ENCODE measurements around the gene HDAC9.
"Not testable (repeated sequence)": the region's sequence is repeated elsewhere in the genome, so short reads cannot be mapped to it uniquely, and the experiment has no call there.

HDAC9 gene

DNA sequence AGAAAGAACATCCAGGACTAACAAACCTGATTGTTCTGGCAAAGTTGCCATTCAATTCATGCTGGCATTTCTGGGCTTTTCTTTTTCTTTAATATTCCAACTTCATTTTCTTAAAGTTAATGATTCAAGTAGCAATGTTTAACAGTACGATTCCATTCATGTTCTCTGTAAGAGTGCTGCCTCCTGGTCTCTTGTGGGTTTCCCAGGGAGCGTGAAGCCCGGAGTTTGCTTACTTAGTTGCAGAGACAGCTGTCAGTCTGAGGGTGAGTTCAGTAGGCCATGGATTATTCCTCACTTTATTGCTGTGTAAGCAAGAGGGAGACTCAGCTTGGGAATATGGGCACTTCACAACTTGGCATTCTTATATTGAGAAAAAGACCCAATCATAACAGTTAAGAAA, 479.7 kb downstream of the HDAC9 start:
- DNase-seq (ENCODE audit: low read depth), result no peak

DNA sequence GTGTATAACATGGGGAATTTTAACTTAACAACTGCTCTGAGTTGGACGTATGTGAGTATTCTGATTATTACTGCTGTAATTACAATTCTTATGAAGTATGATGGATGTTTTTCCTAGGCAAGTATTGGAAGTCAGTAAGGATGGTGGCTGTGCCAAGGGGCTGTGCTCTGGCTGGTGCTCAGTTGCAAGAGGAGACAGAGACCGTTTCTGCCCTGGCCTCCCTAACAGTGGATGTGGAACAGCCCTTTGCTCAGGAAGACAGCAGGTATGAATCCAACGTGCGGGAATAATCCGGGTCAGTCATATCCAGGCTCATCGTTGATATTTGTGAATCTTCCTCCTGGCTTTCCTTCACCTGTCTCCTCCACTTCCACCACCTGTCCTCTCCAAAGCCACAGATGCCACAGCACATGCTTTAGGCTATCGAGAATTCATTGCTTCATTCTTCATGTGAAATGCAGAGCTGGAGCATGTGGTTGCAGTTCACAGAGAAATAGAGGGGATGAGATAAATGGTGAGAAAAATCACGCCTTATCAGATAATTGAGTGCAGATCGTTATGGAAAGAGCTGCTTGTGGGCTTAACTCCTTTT, 480.2 kb downstream of the HDAC9 start:
- no peak for DNase-seq (ENCODE audit: low read depth)

DNA sequence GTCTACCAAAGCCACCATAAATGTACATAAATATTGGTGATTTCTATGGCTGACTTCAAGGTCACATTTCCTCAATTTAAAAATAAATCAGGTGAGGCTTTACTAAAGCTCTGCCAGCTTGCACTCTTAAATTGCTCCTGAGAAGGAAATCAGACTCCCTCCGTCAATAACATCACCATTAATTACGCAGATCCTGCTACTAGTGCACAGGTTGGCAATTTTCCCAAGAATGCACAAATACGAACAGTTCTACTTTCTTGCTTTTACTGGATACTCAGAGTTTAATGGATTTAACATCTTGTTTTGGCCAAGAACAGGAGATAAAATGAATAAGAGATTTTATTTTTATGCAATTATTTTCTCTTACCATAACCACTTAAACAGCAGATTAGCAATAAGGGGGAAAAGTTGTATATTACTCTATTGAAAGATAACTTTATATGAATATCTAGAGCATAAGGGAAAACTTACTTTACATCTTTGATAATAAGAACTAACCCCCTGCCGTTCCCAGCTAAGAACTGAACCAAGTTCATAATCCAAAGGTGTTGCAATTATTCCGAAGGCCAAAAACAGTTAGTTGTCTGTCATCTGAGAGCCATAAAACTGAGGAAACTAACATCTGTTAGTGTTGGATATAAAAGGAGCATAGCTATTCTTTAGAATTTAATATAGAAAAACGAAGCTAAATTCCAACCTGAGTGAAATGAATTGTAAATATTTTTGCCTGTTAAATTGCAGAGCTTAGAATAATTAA, 481.3 kb downstream of the HDAC9 start:
- no peak for DNase-seq (ENCODE audit: low read depth)

DNA sequence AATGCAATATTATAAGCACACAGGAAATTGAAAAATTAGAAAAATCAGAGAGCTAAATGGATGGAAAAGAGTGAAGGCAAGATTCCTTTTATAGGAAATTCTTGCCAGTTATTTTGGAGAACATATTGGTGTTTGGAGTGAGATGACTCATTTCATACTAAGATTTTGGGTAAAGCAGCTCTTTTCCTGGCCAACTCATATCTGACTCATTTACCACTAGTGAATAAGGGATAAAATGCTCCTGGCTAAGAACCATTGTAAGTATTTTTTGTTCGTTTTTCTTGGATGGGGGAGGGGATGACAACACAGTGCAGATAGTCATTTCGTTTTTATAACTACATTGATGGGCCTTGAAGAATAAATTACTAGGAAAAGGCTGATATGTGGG, 482.6 kb downstream of the HDAC9 start:
- DNase-seq (ENCODE audit: low read depth), result no peak

DNA sequence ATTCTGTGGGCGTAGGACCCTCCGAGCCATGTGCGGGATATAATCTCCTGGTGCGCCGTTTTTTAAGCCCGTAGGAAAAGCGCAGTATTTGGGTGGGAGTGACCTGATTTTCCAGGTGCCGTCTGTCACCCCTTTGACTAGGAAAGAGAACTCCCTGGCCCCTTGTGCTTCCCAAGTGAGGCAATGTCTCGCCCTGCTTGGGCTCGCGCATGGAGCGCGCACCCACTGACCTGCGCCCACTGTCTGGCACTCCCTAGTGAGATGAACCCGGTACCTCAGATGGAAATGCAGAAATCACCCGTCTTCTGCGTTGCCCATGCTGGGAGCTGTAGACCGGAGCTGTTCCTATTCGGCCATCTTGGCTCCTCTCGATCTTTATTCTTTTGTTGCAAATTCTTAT, 495.2 kb downstream of the HDAC9 start:
- not testable (repeated sequence) for DNase-seq (ENCODE audit: low read depth)

DNA sequence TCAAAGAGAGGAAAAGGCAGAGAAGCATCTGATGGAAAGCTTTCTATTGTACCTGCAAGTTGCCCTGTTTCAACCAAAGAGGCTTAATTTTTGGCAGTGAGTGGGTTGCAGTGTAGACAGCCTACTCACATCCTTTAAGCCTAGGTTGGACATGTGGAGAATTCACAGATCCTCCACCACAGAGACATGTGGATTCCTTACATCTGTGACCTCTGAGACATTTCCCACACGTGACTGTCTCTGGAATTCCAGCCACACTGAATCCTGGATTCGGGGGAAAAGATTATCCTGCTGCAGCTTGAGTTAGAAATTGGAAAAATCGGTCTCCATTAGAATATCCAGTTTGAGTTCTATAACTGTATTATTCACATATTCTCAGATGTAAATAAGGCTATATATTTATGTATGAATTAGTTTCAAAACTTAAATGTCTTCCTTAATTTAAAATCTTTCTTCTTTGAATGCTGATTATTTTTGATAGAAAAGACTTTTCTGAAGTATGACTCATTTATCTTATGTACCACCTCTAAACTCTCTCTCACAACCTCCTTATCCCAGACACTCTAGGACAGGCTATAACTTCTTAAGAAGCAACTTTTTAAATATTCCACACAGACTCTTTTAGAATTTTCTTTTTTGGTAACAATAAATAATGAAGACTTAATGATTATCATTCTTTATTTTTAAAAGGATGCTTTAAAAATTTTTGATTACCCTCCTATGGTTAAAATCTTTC, 498.6 kb downstream of the HDAC9 start:
- no peak for DNase-seq (ENCODE audit: low read depth)

DNA sequence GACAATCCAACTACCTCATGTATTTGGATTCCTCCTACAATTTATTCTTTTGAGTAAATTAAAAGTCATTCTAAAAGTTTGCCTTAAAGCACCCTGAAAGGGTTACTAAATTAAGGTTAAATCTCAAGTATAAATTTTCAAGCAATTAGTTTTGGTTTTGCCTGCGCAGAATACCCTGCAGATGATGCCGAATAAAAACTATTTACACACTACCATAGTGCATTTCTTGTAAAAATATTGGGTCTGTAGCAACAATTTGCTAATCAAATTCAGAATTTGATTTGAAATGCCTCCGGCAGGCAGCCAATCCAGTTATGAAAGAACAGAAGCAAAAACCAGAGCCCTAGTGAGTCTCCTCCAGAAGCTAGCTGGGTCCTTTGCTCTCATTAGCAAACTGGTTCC, 499.7 kb downstream of the HDAC9 start:
- no peak for DNase-seq (ENCODE audit: low read depth)

DNA sequence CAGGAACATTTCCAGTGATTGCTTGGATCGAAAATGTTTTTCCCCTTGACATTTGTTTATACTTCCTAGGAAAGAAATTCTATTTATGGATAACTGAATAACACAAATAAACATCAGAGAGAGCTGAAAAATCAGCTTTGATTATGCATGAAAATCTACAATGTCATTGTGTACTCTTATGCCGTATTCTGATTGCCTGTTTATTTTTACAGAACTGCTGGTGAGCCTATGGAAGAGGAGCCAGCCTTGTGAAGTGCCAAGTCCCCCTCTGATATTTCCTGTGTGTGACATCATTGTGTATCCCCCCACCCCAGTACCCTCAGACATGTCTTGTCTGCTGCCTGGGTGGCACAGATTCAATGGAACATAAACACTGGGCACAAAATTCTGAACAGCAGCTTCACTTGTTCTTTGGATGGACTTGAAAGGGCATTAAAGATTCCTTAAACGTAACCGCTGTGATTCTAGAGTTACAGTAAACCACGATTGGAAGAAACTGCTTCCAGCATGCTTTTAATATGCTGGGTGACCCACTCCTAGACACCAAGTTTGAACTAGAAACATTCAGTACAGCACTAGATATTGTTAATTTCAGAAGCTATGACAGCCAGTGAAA, 500.4 kb downstream of the HDAC9 start:
- no peak for DNase-seq (ENCODE audit: low read depth)

DNA sequence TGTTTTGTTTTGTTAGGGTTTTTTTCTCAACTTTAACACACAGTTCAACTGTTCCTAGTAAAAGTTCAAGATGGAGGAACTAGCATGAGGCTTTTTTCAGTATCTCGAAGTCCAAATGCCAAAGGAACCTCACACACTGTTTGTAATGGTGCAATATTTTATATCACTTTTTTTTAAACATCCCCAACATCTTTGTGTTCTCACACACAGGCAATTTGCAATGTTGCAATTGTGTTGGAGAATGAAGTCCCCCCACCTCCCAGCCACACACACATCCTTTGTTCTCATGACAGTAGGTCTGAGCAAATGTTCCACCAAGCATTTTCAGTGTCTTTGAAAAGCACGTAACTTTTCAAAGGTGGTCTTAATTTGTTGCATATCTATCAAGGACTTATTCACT, 501.0 kb downstream of the HDAC9 start:
- DNase-seq (ENCODE audit: low read depth), result no peak

DNA sequence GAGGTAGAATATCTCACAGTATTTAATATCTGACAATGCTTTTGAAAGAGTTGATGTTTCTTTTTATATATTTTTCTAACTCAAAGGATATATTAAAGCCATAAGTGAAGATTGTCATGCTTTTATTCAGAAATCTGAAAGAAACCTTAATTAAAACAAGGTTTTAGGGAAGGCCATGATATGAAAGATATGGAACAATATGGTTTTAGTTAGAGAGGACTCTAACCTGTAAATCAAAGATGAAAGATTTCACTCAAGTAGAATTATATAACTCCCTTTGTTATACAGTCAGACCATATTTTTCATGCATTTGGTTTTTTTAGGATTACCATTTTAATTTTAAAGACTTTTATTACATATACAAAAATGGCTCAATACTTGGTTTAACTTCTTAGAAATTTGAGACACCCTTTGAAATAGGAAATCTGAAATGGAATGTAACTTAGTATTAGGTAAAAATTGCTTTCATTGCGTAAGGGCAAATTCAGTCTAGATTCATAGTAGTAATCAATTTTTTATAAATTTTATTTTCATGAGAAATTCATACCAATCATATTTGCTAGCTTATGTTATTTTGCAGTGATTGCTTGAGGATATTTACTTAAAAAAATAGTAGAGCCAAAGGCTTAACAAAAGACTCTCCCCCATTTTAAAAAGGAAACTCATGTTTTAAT, 502.1 kb downstream of the HDAC9 start:
- DNase-seq (ENCODE audit: low read depth), result no peak

DNA sequence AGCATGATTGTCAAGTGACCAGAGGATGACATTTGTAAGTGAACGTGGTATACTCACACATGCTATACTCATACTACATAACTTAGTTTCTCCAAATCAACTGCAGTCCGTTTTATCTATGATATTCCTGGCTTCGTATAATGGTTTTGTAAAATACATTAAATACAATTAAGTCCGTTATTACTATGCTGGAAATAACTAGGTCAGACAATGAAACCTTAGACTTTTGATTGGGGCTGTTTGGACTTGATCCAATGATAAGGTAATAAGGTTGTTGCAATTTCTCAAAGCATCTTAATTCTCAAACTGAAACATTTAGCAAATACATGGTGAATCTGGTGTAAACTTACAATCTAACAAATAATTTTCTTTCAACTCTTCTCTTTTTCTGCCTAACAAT, 504.9 kb downstream of the HDAC9 start:
- no peak for DNase-seq (ENCODE audit: low read depth)

DNA sequence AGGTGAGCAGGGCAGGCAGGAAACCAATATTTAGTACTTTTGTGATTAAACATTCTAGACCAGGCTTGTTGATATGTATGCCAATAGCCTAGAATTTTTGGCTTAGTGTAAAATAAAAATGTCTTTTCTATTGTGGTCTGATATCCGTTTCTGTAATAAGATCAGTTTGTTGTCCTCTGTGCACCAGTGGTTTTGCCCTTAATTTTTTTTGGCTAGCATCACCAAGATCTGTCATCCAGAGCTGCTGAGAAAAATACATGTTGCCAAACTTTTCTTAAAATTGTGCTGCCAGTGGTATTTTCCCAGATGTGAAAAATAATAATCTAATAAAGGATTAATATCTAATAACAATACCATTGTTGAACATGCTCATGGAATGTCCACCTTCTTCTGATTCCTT, 506.3 kb downstream of the HDAC9 start:
- DNase-seq (ENCODE audit: low read depth), result no peak

DNA sequence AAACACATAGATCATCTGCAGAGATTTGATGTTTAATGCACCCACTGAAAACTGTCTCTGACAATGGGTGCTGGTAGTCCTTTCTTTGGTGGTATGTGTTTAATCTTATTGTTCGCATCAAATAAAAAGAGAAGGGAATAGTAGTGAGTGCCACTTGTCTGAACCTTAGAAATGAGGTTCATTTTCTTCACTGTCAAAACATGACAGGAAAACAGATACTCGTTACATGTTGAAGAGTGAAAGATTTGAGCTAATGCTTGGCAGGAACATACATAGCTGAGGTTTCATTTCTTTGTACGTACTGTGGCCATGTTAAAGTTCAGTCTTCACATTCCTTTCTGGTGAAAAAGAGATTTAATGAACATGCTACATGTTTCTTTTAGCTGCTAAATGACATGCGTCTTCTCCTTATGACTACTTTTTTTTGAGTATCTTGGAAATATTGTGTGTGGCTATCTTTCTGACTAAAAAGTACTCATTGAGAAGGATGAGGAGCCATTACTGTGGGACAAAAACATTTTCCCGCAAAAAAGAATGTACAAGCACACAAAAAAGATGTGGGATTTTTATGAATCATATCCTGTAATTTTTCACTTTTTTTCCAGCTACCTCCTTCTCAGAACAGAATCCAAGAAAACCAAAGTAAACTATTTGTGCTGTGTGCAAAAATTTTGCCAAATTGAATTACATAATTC, 513.8 kb downstream of the HDAC9 start:
- DNase-seq (ENCODE audit: low read depth), result no peak

DNA sequence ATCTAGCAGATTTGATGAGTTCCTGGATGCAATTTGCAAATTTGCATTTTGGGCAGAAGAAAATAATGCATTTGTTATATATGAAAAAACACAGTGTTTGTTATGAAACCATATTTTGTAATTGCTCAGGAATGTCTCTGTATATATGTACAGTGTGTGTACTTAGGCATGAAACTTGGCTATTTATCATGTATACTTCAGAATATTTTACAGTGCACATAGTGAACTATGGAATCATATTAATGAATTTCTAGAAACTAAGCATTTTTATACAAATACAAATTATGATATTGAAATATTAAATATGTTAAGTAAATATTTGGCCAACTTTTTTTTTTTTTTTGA, 514.4 kb downstream of the HDAC9 start:
- DNase-seq (ENCODE audit: low read depth), result no peak

DNA sequence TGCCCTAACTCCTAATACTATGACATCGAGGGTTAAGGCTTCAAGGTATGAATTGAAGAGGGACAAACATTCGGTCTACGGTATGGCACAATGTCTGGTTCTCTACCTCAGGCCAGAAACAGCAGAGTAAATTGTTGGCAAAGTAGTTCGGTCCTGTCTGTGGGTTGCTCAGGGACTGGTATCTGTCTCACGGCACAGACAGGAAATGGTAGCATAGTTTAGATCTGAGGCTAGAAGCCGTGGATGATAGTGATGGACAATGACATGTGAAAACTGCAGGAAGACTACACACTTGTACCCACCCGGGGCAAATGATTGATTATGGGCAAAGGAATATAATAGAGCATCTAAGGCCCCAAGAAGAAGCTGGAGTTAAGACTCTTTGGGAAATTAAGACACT, 515.7 kb downstream of the HDAC9 start:
- DNase-seq (ENCODE audit: low read depth), result no peak

DNA sequence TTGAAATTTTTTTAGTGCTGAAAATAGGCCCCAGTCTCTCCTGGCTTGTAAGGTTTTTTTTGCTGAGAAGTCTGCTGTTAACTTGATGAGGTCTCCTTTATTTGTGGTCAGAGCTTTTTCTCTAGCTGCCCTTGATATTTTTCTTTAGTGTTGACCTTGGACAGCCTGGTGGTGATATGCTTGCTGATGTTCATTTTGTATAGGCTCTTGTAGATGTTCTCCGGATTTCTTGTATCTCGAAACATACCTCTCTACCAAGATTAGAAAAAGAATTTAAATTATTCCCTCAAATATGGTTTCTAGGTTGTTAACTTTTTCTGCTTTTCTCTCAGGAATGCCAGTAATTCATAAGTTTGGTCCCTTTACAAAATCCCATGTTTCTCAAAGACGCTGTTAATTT, 519.5 kb downstream of the HDAC9 start:
- DNase-seq (ENCODE audit: low read depth), result no peak

DNA sequence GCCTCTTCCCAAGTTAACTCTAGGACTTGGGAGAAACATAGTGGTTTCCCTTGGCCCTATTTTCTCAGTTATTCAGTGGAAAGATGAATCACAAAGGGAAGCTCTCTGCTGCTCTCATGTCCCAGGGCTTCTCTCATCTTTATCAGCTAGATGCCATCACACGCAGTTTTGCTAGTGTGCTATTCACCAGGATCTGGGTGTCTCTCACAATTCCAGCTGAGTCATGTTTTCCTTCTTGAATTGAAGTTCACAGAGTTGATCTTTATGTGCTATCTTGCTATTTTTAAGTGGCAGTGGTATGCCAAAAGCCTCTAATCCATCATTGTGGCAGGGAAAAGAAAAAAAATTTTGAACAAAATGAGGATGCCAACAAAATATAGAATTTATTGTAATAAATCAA, 520.6 kb downstream of the HDAC9 start:
- DNase-seq (ENCODE audit: low read depth), result no peak

DNA sequence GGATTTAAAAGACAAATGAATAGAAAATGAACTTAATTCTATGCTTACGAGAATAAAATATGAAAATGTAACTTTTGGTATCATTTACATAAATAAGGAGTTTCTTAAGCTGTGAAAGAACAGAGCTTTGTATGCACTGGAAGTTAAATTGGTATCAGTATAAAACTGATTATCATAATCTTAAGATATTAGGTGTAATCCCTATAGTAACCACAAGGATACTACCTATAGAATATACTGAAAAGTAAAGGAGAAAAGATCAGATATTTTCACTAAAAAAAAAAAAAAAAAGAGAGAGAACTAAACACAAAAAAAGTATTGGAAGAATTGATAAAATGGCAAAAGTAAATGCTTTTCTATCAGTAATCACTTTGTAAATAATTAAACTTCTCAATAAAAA, 521.8 kb downstream of the HDAC9 start:
- no peak for DNase-seq (ENCODE audit: low read depth)

DNA sequence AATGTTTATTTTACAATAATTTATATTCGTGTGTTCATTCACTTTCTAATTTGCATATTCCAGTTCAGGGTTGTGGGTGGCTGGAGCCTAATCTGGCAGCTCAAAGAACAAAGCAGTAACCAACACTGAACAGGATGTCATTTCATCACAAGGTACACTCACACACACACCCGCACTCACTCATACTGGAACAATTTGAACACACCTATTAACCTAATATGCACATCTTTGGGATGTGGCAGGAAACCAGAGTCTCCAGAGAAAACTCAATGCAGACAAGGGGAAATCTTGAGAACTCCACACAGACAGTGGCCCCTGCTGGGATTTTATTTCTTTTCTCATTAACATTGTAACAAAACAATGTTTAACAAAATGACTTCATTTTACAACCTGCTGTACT, 524.5 kb downstream of the HDAC9 start:
- no peak for DNase-seq (ENCODE audit: low read depth)

DNA sequence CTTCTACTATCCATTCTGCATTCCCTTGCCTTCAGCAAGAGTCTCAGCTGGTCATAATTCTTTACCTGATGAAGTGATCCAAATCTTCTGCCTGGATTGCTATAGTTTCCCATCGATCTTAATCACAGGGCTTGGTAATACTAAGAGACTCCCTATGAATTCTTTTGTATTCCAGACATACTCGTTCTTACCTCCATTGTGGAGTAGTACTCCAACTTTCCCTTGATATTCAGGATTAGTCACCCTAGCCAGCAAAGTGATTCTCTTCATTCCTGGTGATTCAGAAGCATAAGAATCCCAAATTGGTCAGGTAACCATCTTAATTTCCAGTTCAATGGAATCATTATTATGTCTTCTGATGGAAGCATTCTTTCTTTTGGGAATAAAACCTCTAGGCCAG, 525.2 kb downstream of the HDAC9 start:
- no peak for DNase-seq (ENCODE audit: low read depth)

DNA sequence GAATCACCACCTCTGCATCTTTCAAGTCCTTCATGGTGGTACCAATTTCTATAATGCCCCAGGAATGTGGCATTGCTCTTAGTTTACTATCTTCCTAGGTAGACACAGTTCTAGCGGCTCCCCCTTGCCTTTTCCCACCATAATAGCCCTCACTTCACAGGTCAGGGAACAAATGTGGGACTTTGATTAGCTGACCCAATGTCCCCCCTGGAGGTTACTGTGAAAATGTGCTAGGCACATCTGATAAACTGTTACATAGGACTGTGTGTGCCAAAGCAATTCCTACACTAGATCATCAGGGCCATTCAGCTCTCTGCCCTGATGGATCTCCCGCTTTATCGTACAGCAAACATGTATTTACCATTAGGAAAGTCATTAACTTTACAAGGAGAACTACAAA, 527.9 kb downstream of the HDAC9 start:
- DNase-seq (ENCODE audit: low read depth), result no peak

DNA sequence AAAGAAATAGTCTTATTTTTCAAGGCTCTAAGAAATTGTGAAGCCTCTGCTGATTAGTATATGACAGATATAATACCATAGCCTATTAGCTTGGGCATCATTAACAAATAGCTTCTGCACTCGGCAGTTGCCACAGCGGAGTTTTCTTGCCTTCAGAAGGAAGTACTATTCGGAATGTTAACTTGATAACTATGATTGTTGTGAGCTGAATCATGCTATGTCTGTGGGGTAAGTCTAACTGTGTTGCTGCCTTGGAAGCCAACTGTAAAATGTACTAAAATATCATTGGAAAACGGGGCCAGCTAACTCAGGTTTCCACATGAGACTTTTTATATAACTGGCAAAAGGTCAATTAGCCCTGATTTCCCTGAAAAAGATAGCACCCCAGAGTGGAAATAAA, 528.7 kb downstream of the HDAC9 start:
- no peak for DNase-seq (ENCODE audit: low read depth)
